ENCODE measurements around the gene ENTPD2. TPM values are rescaled to one million over a fixed set of nuclear protein-coding genes. Genes with fewer than 3 reads are reported as not detected.

The ENTPD2 gene
- total and polyA plus RNA-seq, 11 donors = 0.50 to 2.9 (median 1.2) TPM

- intact Hi-C loops (cut with DNase I) = no loop called here
- Histone ChIP-seq H3K36me3 (peaks cover 0 to 26% (median 16%) of the 10 kb centered on the region in 9 donors), H3K27ac (peak overlapping the region; percentile 80 to 96 (median 88)), H3K27me3 (peaks cover 0 to 44% (median 25%) of the 10 kb centered on the region in 9 donors), H3K4me3 (peak overlapping the region; percentile 62 to 92 (median 72)), H3K4me1 (peaks cover 0 to 56% (median 37%) of the 10 kb centered on the region in 12 donors), H3K9me3 (no peaks in the 10 kb centered on the region)
- TF ChIP-seq POLR2A (IDR thresholded peaks at IDR 0.05) = peak in 1 of 2 donors; percentile 38
- no peak for TF ChIP-seq CTCF (IDR thresholded peaks at IDR 0.05)
- 30 to 53% (median 46%) methylated on average over 13 to 18 of the region's 18 CpGs for WGBS, 4 donors
- ATAC-seq (peak; percentile 10 to 23 (median 13)), DNase-seq (peak in 1 of 5 donors; percentile 65)
Measured at GRCh38 chr9:137044502-137045177, 9.2 kb downstream of the ENTPD2 start.

GRCh38 chr9:137044037-137044436 lies 9.8 kb downstream of the ENTPD2 start:
- no peak for TF ChIP-seq POLR2A (IDR thresholded peaks at IDR 0.05)
- no peak for TF ChIP-seq CTCF (IDR thresholded peaks at IDR 0.05)
- intact Hi-C loops (cut with DNase I) = no loop called here
- peak overlapping the region; percentile 12 to 92 (median 72) for H3K4me3 ChIP-seq
- H3K27me3 ChIP-seq = peaks cover 0 to 38% (median 19%) of the 10 kb centered on the region in 9 donors
- peak overlapping the region; percentile 80 to 96 (median 88) for H3K27ac ChIP-seq
- H3K36me3 ChIP-seq = peaks cover 0 to 32% (median 22%) of the 10 kb centered on the region in 9 donors
- no peaks in the 10 kb centered on the region for H3K9me3 ChIP-seq
- peaks cover 0 to 56% (median 37%) of the 10 kb centered on the region in 12 donors for H3K4me1 ChIP-seq
- DNase-seq (no peak), ATAC-seq (no peak)
- 72 to 82% (median 72%) methylated on average over 12 of the region's 12 CpGs for WGBS, 4 donors

GRCh38 chr9:137042751-137043727 lies 10.8 kb downstream of the ENTPD2 start:
- 48 to 74% (median 68%) methylated on average over 20 to 36 of the region's 36 CpGs for WGBS, 4 donors
- Histone ChIP-seq H3K27me3 (peaks cover 0 to 30% (median 10%) of the 10 kb centered on the region in 9 donors), H3K27ac (peak overlapping the region; percentile 80 to 96 (median 88)), H3K9me3 (no peaks in the 10 kb centered on the region), H3K4me1 (peaks cover 0 to 56% (median 37%) of the 10 kb centered on the region in 12 donors), H3K36me3 (peaks cover 0 to 40% (median 32%) of the 10 kb centered on the region in 9 donors), H3K4me3 (peak overlapping the region in 11 of 12 donors; percentile 12 to 92 (median 73))
- TF ChIP-seq POLR2A (IDR thresholded peaks at IDR 0.05) (peak in 1 of 2 donors; percentile 64), CTCF (IDR thresholded peaks at IDR 0.05) (no peak)
- DNase-seq = peak in 4 of 5 donors; percentile 77 to 86 (median 80)
- intact Hi-C loops (cut with DNase I) = no loop called here
- peak; percentile 30 to 74 (median 53) for ATAC-seq
